Kidney (tissue), 14 donors: ENCODE measurements around the gene NUMB. TPM values are rescaled to one million over a fixed set of nuclear protein-coding genes. Genes with fewer than 3 reads are reported as not detected.

Source experiments
- DNase-seq, 5 donors: peaks; one replicate each; pipeline ENCODE4 v3.0.0-alpha.2; 2013 to 2020
- FAIRE-seq: peaks from 2 replicates; lab custom pipeline; 2012; peaks lifted over from hg19 to GRCh38; lab: Jason Lieb, UNC
- H3K27ac ChIP-seq, 2 donors: one replicate each; pipeline ENCODE4 v1.7.0; 2013; ENCODE audit warnings: low read depth in 2 of 2, low read length in 2 of 2, inconsistent platforms in 1 of 2
- H3K27me3 ChIP-seq: one replicate; pipeline ENCODE4 v1.7.1; 2013; ENCODE audit warnings: low read length, inconsistent platforms; ENCODE audit not compliant: control insufficient read depth, insufficient read depth
- H3K36me3 ChIP-seq, 3 donors: one replicate each; pipeline versions ENCODE4 v1.7.0 to v1.7.1; 2013; ENCODE audit warnings: low read length in 3 of 3, control low read depth in 1 of 3, inconsistent platforms in 1 of 3; ENCODE audit not compliant: insufficient read depth in 3 of 3, control insufficient read depth in 2 of 3
- H3K4me1 ChIP-seq, 3 donors: one replicate each; pipeline versions ENCODE4 v1.7.0 to v1.7.1; 2013; ENCODE audit warnings: low read length in 3 of 3, inconsistent platforms in 1 of 3, low read depth in 1 of 3; ENCODE audit not compliant: control insufficient read depth in 2 of 3, insufficient read depth in 2 of 3
- H3K4me3 ChIP-seq, 3 donors: one replicate each; pipeline versions ENCODE4 v1.7.0 to v1.8.1; 2013; ENCODE audit warnings: low read length in 3 of 3, control low read depth in 1 of 3, inconsistent platforms in 1 of 3
- H3K9ac ChIP-seq, 3 donors: one replicate each; pipeline versions ENCODE4 v1.7.0 to v1.7.1; 2013; ENCODE audit warnings: low read length in 3 of 3, control low read depth in 1 of 3, inconsistent platforms in 1 of 3
- H3K9me3 ChIP-seq, 3 donors: one replicate each; pipeline versions ENCODE4 v1.7.0 to v1.7.1; 2013; ENCODE audit warnings: low read length in 3 of 3, control low read depth in 1 of 3, inconsistent platforms in 1 of 3; ENCODE audit not compliant: control insufficient read depth in 2 of 3, insufficient read depth in 1 of 3
- CTCF ChIP-seq: IDR thresholded peaks from 3 replicates; pipeline ENCODE4 v1.5.1; 2012; ENCODE audit warnings: mild to moderate bottlenecking, moderate library complexity, borderline replicate concordance; ENCODE audit not compliant: insufficient read depth; ENCODE audit errors: extremely low read depth
- intact Hi-C: fragments of 100-400 bp; cut with DNase I; formaldehyde crosslinking; loops from one replicate; pipeline ENCODE4 v1.11.1; 2022
- polyA plus RNA-seq: library from polyadenylated mRNA; stranded (reverse); fragments of 350-450 nt; fragmentation: Illumina TruSeq; extraction: RNeasy Lipid Tissue Mini Kit (QIAGEN cat#74804); gene quantifications from one replicate; pipeline ENCODE4 v1.2.3, GENCODE V29; 2014; ENCODE audit warnings: low read depth, low replicate concordance; ENCODE audit not compliant: insufficient read depth
- total RNA-seq: library from RNA; stranded (reverse); fragmentation: NEBNext Ultra II Directional; extraction: Animal tissue kit (Norgen Biotek cat#: 25700); gene quantifications from one replicate; pipeline ENCODE4 v1.2.1, GENCODE V29; 2021
- donor health status: control.
- donor health status: control.
- donor health status: control.
- donor health status: control.
- donor health status: control.
- donor health status: DM: yes; HTN: yes; CAD: no.
- donor health status: Normal renal cell carcinoma (clear cell type).

The NUMB gene
- total and polyA plus RNA-seq, 2 donors from 2014 or later, result 42.4 to 104 TPM

- Histone ChIP-seq H3K27me3 (no peaks in the 10 kb centered on the region), H3K9ac (no peak overlapping the region), H3K36me3 (peaks cover 0 to 2% (median 0%) of the 10 kb centered on the region in 3 donors), H3K4me1 (no peaks in the 10 kb centered on the region), H3K4me3 (no peak overlapping the region), H3K9me3 (no peaks in the 10 kb centered on the region), H3K27ac (no peak overlapping the region)
- TF ChIP-seq CTCF, result no peak
- FAIRE-seq (no peak), DNase-seq (no peak)
- intact Hi-C loops, result no loop called here
Measured at GRCh38 chr14:73500360-73500759, 42.0 kb upstream of the NUMB start.

- DNase-seq, result no peak
- no peak overlapping the region for H3K27ac ChIP-seq
- H3K27me3 ChIP-seq, result no peaks in the 10 kb centered on the region
- H3K9ac ChIP-seq, result no peak overlapping the region
- FAIRE-seq, result no peak
- TF ChIP-seq CTCF, result no peak
- no peak overlapping the region for H3K4me3 ChIP-seq
- peaks cover 0 to 6% (median 2%) of the 10 kb centered on the region in 3 donors for H3K36me3 ChIP-seq
- intact Hi-C loops, result no loop called here
- H3K4me1 ChIP-seq, result peaks cover 0 to 15% (median 6%) of the 10 kb centered on the region in 3 donors
- no peaks in the 10 kb centered on the region for H3K9me3 ChIP-seq
Measured at GRCh38 chr14:73494593-73494992, 36.2 kb upstream of the NUMB start.

- Histone ChIP-seq H3K27ac (no peak overlapping the region), H3K9ac (no peak overlapping the region), H3K36me3 (peaks cover 0 to 6% (median 0%) of the 10 kb centered on the region in 3 donors), H3K4me3 (peak overlapping the region in 1 of 3 donors; percentile 78), H3K27me3 (no peaks in the 10 kb centered on the region), H3K4me1 (peaks cover 0 to 15% (median 6%) of the 10 kb centered on the region in 3 donors), H3K9me3 (no peaks in the 10 kb centered on the region)
- intact Hi-C loops, result no loop called here
- DNase-seq (no peak), FAIRE-seq (no peak)
- no peak for TF ChIP-seq CTCF
Measured at GRCh38 chr14:73492670-73493069, 34.3 kb upstream of the NUMB start.
